ENCODE measurements around the gene MFAP3. TPM values are rescaled to one million over a fixed set of nuclear protein-coding genes. Genes with fewer than 3 reads are reported as not detected.
A peak's percentile ranks its signal among the peaks of the same experiment; 100 is the strongest.
"Not testable (repeated sequence)": the region's sequence is repeated elsewhere in the genome, so short reads cannot be mapped to it uniquely, and the experiment has no call there.

MFAP3 gene
- total RNA-seq, 4 donors from 2014 or later: 20.2 to 43.3 (median 27.3) TPM

DNA sequence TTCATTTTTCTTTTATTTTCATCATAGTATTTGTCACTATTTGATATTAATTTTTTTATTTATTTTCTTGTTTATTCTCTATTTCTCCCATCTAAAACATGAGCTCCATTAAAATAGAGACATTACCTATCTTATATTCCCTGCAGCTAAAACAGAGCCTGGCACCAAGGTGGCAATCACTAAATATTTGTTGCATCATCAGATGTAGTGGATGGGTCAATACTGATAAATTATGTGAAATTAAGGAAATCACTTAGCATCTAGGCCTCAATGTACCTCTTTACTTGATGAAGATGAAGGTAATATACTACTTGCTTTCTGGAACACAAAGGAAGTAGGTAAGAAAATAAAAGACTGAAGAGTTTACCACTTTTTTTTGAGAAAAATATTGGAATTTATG is 24.6 kb downstream of the MFAP3 start:
- no peak overlapping the region for H3K4me3 ChIP-seq (ENCODE audit: low read depth, poor library complexity, severe bottlenecking)
- TF ChIP-seq, protein P1, sequence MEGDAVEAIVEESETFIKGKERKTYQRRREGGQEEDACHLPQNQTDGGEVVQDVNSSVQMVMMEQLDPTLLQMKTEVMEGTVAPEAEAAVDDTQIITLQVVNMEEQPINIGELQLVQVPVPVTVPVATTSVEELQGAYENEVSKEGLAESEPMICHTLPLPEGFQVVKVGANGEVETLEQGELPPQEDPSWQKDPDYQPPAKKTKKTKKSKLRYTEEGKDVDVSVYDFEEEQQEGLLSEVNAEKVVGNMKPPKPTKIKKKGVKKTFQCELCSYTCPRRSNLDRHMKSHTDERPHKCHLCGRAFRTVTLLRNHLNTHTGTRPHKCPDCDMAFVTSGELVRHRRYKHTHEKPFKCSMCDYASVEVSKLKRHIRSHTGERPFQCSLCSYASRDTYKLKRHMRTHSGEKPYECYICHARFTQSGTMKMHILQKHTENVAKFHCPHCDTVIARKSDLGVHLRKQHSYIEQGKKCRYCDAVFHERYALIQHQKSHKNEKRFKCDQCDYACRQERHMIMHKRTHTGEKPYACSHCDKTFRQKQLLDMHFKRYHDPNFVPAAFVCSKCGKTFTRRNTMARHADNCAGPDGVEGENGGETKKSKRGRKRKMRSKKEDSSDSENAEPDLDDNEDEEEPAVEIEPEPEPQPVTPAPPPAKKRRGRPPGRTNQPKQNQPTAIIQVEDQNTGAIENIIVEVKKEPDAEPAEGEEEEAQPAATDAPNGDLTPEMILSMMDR (IDR thresholded peaks at IDR 0.05): no peak
- TF ChIP-seq POLR2A (IDR thresholded peaks at IDR 0.05): no peak
- DNase-seq (ENCODE audit: low spot score in 2 of 2): no peak
- intact Hi-C loops (cut with DNase I; ENCODE audit: low total_unique reads): no loop called here

DNA sequence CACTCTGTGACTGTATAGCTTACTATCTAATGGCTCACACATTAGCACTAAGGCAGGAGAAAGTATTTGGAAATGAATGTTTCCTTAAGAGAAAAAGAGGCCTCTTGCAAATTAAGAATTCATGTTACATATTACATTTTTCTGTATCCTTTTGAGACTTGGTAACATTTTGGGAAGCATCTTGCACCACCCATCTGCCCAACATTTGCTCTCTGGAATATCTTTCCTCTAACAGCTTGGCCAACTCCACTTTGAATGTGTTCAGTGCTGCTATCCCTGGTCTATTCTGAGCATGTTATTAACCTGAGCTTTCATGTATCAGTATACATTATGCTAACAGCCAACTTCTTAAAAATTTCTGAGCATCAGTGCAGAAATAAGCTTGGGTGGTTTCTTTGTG is 27.2 kb downstream of the MFAP3 start:
- TF ChIP-seq POLR2A (IDR thresholded peaks at IDR 0.05): no peak
- TF ChIP-seq, protein P1 (IDR thresholded peaks at IDR 0.05): no peak
- no peak for DNase-seq (ENCODE audit: low spot score in 2 of 2)
- no peak overlapping the region for H3K4me3 ChIP-seq (ENCODE audit: low read depth, poor library complexity, severe bottlenecking)
- intact Hi-C loops (cut with DNase I; ENCODE audit: low total_unique reads): no loop called here

DNA sequence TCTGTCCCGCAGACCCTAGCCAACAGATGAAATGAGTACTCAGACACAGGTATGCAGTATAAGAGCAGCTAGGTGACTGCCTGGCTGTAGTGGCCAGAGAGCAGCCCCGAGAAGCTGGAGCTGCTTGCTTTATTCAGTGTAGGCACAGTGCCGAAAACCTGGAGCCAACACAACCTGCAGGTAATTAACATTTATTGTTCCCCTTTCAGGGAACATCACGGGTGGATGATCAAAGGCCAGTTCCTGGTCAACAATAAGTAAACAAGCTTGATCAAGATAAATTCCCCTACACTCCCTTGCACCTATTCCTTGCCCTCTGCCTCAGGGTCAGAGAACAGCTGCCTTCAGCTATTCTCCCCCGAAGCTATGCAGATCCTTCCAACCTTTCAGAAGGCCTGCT is 31.1 kb downstream of the MFAP3 start:
- intact Hi-C loops (cut with DNase I; ENCODE audit: low total_unique reads): loop anchor here (5.0 kb wide), 2 partner anchors 112 to 337 kb away; no protein-coding TSS in a partner anchor
- WGBS, 2 donors: 81 to 86% methylated on average over 5 of the region's 5 CpGs
- not testable (repeated sequence) for DNase-seq (ENCODE audit: low spot score in 2 of 2); H3K4me3 ChIP-seq (ENCODE audit: low read depth, poor library complexity, severe bottlenecking)

DNA sequence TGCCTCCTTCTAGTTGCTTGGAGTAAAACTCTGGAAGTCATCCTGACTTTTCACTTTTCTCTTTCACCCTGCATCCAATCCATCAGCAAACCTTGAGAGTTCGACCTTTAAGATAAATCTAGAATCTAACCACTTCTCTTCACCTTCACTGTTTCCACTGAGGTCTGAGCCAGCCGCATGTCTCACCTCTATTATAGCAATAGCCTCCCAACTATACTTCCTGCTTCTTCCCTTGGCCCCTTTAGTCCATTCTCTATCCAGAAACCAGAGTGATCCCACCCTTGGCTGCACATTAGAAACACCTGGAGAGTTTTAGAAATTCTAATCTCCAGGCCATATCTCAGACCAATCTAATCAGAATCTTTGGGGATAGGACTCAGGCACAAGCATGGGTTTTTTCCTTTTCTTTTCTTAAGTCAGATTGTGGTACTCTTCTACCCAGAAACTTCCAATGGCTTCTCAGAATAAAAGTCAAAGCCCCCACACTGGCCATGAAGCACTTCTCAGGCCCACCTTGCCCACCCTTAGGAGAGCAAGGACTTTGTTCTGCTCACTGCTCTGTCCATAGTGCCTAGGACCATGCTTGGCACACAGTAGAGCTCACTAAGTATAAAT is 33.1 kb downstream of the MFAP3 start:
- intact Hi-C loops (cut with DNase I; ENCODE audit: low total_unique reads): loop anchor here (5.0 kb wide), 2 partner anchors 110 to 335 kb away; no protein-coding TSS in a partner anchor
- WGBS, 2 donors: 53 to 71% methylated on average over 2 of the region's 2 CpGs
- no peak for DNase-seq (ENCODE audit: low spot score in 2 of 2)
- TF ChIP-seq, protein P1 (IDR thresholded peaks at IDR 0.05): no peak
- TF ChIP-seq POLR2A (IDR thresholded peaks at IDR 0.05): no peak
- H3K4me3 ChIP-seq (ENCODE audit: low read depth, poor library complexity, severe bottlenecking): no peak overlapping the region

DNA sequence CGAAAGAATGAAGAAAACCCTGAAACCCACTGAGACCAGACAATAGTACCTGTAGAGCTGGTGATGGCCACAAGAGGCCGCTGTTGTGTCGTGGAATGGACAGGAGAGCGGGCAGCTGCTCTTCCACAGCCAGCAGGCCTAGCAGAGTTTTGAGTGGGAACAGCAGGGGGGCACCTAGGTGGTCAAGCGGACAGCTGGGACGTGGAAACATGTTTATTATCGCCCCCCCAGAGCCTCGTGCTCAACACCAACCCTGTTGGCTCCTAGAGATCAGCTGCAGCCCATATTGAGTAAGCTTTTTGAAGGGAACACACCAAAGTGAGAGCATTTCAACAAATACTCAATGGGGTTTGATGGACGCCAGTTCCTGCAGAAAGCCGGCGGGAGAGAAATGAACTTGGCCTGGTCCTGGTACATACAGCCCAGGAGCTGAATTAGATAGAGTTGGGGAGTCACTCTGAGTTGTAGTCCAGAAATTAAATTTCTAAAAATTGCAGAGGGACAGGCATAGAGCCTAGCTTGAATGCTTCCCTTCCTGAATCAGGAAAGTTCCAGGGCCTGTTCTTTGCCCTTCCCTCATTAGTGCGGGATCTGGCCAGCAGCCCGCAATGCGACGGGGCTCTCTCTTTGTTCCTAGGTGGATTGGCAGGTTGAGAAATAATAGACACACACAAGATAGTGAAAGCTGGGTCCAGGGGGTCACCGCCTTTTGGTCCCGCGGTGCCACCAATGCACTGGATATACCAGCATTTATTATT is 33.8 kb downstream of the MFAP3 start:
- no peak for TF ChIP-seq POLR2A (IDR thresholded peaks at IDR 0.05)
- TF ChIP-seq, protein P1 (IDR thresholded peaks at IDR 0.05): peak in 1 of 3 donors; percentile 61
- WGBS, 2 donors: 34 to 40% methylated on average over 18 of the region's 18 CpGs
- peak; percentile 73 to 95 for DNase-seq (ENCODE audit: low spot score in 2 of 2)
- intact Hi-C loops (cut with DNase I; ENCODE audit: low total_unique reads): loop anchor here (5.0 kb wide), 2 partner anchors 110 to 335 kb away; no protein-coding TSS in a partner anchor
- no peak overlapping the region for H3K4me3 ChIP-seq (ENCODE audit: low read depth, poor library complexity, severe bottlenecking)

DNA sequence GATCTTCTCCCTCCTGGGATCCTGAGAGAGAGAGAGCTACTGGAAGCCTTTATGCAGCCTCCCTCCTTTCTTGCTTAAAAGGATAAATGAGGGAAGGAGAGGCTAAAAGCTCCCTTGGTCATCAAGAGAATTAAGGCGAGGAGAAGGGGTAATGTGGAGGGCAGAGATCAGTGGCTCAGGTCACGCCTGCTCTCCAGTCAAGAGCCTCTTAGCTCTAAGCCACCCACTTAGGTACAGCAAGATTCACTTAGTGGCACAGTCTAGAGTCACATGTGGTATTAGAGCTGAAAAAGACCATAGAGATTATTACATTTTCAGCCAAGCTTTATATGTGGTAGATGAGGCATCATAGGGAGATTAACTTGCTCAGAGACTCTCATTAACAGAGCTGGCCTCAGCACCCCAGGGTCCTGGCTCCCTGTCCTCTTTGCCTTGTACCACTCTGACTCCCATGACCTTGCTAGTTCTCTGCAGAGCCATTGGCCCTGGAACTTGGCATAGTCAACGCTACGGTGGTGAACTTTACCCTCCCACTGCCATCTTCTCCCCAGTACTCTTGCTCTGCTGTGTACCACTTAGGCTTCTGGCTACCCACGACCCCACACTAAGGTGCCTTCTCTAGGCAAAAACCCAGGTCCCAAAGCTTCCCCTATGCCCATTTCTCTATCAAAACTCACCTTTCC is 37.6 kb downstream of the MFAP3 start:
- DNase-seq (ENCODE audit: low spot score in 2 of 2): no peak
- intact Hi-C loops (cut with DNase I; ENCODE audit: low total_unique reads): no loop called here
- 86 to 93% methylated on average over 5 of the region's 5 CpGs for WGBS, 2 donors
- no peak overlapping the region for H3K4me3 ChIP-seq (ENCODE audit: low read depth, poor library complexity, severe bottlenecking)
- TF ChIP-seq POLR2A (IDR thresholded peaks at IDR 0.05): no peak
- TF ChIP-seq, protein P1 (IDR thresholded peaks at IDR 0.05): no peak

All from lower leg skin (tissue), 4 donors.